SK-N-SH (cell line): Measurements from ENCODE around the gene DHX15. TPM values are rescaled to one million over a fixed set of nuclear protein-coding genes. Genes with fewer than 3 reads are reported as not detected.

Source experiments
- CTCF ChIA-PET: fragments of 300-600, 350-600 bp; formaldehyde crosslinking; extraction: SDS; loops from one replicate; lab custom pipeline; 2021; lab: Yijun Ruan, JAX
- POLR2A ChIA-PET: fragments of 350-600 bp; sonication (Branson Sonifier 250); formaldehyde crosslinking; extraction: SDS; loops from one replicate; lab custom pipeline; 2020; ENCODE audit warnings: antibody characterized with exemption, inconsistent platforms; lab: Yijun Ruan, JAX
- DNase-seq: peaks from one replicate; pipeline ENCODE4 v3.0.0; 2012
- H2AFZ ChIP-seq: fragments of 200-600 bp; sonication (generic); 2 replicates; pipeline ENCODE4 v1.8.1; 2016; ENCODE audit warnings: antibody characterized with exemption, mild to moderate bottlenecking, low read depth
- H3F3A ChIP-seq: fragments of 200-600 bp; sonication (generic); replicated peaks from 2 replicates; pipeline ENCODE3; 2016; ENCODE audit warnings: antibody characterized with exemption, mild to moderate bottlenecking; ENCODE audit not compliant: insufficient read depth
- H3K27ac ChIP-seq, 2 experiments: fragments of 200-500 bp in 1 of 2; fragments of 200-600 bp in 1 of 2; sonication (Bioruptor generic) in 1 of 2; sonication (generic), shearing (Covaris generic) in 1 of 2; 2 replicates each; pipeline versions ENCODE4 v1.5.1 to v1.6.1; 2014 to 2016; ENCODE audit warnings: low read depth in 2 of 2, inconsistent platforms in 1 of 2, low read length in 1 of 2, mild to moderate bottlenecking in 1 of 2, mixed read lengths in 1 of 2
- H3K27me3 ChIP-seq: fragments of 200-600 bp; sonication (generic), shearing (Covaris generic); 2 replicates; pipeline ENCODE4 v1.6.1; 2016; ENCODE audit warnings: mixed run types; ENCODE audit not compliant: insufficient read depth
- H3K36me3 ChIP-seq, 2 experiments: fragments of 200-500 bp in 1 of 2; fragments of 200-600 bp in 1 of 2; sonication (Bioruptor generic) in 1 of 2; sonication (generic) in 1 of 2; replicated peaks in 1 of 2; 2 replicates each; pipeline versions ENCODE3 to v1.5.1; 2014 to 2016; ENCODE audit warnings: low read length in 1 of 2, mild to moderate bottlenecking in 1 of 2; ENCODE audit not compliant: insufficient read depth in 2 of 2, control insufficient read depth in 1 of 2
- H3K4me1 ChIP-seq, 2 experiments: fragments of 200-500 bp in 1 of 2; fragments of 200-600 bp in 1 of 2; sonication (Bioruptor generic) in 1 of 2; sonication (generic), shearing (Covaris generic) in 1 of 2; 2 replicates each; pipeline versions ENCODE4 v1.5.1 to v1.6.1; 2014 to 2016; ENCODE audit warnings: low read depth in 1 of 2, low read length in 1 of 2, mixed run types in 1 of 2; ENCODE audit not compliant: insufficient read depth in 2 of 2, control insufficient read depth in 1 of 2
- H3K4me2 ChIP-seq: fragments of 200-600 bp; sonication (generic), shearing (Covaris generic); 2 replicates; pipeline ENCODE4 v1.6.1; 2017; ENCODE audit warnings: mixed run types
- H3K4me3 ChIP-seq, 2 experiments: fragments of 200-500 bp in 1 of 2; fragments of 200-600 bp in 1 of 2; sonication (Bioruptor generic) in 1 of 2; sonication (generic), shearing (Covaris generic) in 1 of 2; 2 replicates each; pipeline versions ENCODE4 v1.5.1 to v1.8.1; 2014 to 2016; ENCODE audit warnings: low read depth in 2 of 2, inconsistent platforms in 1 of 2, low read length in 1 of 2, mild to moderate bottlenecking in 1 of 2, mixed read lengths in 1 of 2, moderate library complexity in 1 of 2
- H3K79me2 ChIP-seq: fragments of 200-600 bp; sonication (generic); 2 replicates; pipeline ENCODE4 v1.8.1; 2017; ENCODE audit warnings: mild to moderate bottlenecking; ENCODE audit not compliant: insufficient read depth
- H3K9ac ChIP-seq: fragments of 200-600 bp; sonication (generic); 2 replicates; pipeline ENCODE4 v1.6.1; 2017; ENCODE audit warnings: mixed run types
- H3K9me2 ChIP-seq: fragments of 200-600 bp; sonication (generic); 2 replicates; pipeline ENCODE4 v1.6.1; 2017; ENCODE audit warnings: mixed run types
- H3K9me3 ChIP-seq: fragments of 200-600 bp; sonication (generic); 2 replicates; pipeline ENCODE4 v1.6.1; 2017; ENCODE audit warnings: mixed run types, mild to moderate bottlenecking, moderate library complexity
- H4K20me1 ChIP-seq: fragments of 200-600 bp; sonication (generic); 2 replicates; pipeline ENCODE4 v1.6.1; 2017; ENCODE audit warnings: mild to moderate bottlenecking, mixed run types; ENCODE audit not compliant: insufficient read depth
- CHD2 ChIP-seq: fragments of 150-350 bp; IDR thresholded peaks from 2 replicates; pipeline ENCODE4 v1.6.1; 2018; ENCODE audit warnings: low read length; ENCODE audit not compliant: partially characterized antibody
- CTCF ChIP-seq: fragments of 200-600 bp; sonication (generic); IDR thresholded peaks from 2 replicates; pipeline ENCODE4 v1.6.1; 2017; ENCODE audit warnings: antibody characterized with exemption, mild to moderate bottlenecking, moderate library complexity
- ELF1 ChIP-seq: IDR thresholded peaks from 2 replicates; pipeline ENCODE4 v1.4.0; 2012
- EP300 ChIP-seq, 2 experiments: IDR thresholded peaks; 2 replicates each; pipeline versions ENCODE4 v1.4.0 to v1.6.1; 2012; ENCODE audit warnings: borderline replicate concordance in 1 of 2, low read depth in 1 of 2, low read length in 1 of 2
- FOSL2 ChIP-seq: IDR thresholded peaks from 2 replicates; pipeline ENCODE4 v1.4.0; 2012; ENCODE audit warnings: low read depth, mild to moderate bottlenecking, moderate library complexity, borderline replicate concordance
- FOXM1 ChIP-seq: IDR thresholded peaks from 2 replicates; pipeline ENCODE4 v1.4.0; 2012; ENCODE audit warnings: low read depth, mild to moderate bottlenecking
- GABPA ChIP-seq: IDR thresholded peaks from 2 replicates; pipeline ENCODE4 v1.4.0; 2012; ENCODE audit warnings: low read depth, mild to moderate bottlenecking
- GATA2 ChIP-seq: sonication (generic); formaldehyde crosslinking; IDR thresholded peaks from 2 replicates; pipeline ENCODE4 v1.5.0; 2020; ENCODE audit warnings: mild to moderate bottlenecking, missing genetic modification reagents
- JUND ChIP-seq: IDR thresholded peaks from 2 replicates; pipeline ENCODE4 v1.4.0; 2012
- MAX ChIP-seq: IDR thresholded peaks from 2 replicates; pipeline ENCODE4 v1.4.0; 2012; ENCODE audit warnings: low read depth
- MXI1 ChIP-seq: IDR thresholded peaks from 2 replicates; pipeline ENCODE4 v1.6.1; 2012; ENCODE audit warnings: mild to moderate bottlenecking, low read depth, low read length, improper control_type of control experiment
- NFIC ChIP-seq: IDR thresholded peaks from 2 replicates; pipeline ENCODE4 v1.4.0; 2012; ENCODE audit warnings: borderline replicate concordance
- PBX3 ChIP-seq: IDR thresholded peaks from 2 replicates; pipeline ENCODE4; 2012
- SMC3 ChIP-seq: IDR thresholded peaks from 2 replicates; pipeline ENCODE4 v1.6.1; 2012; ENCODE audit warnings: low read depth, low read length, improper control_type of control experiment
- TCF12 ChIP-seq: IDR thresholded peaks from 2 replicates; pipeline ENCODE4 v1.4.0; 2012
- TEAD4 ChIP-seq: IDR thresholded peaks from 2 replicates; pipeline ENCODE4 v1.4.0; 2012; ENCODE audit warnings: mild to moderate bottlenecking, borderline replicate concordance; ENCODE audit not compliant: insufficient read depth
- ZBTB33 ChIP-seq: IDR thresholded peaks from 2 replicates; pipeline ENCODE4 v1.4.0; 2012; ENCODE audit warnings: low read depth, borderline replicate concordance
- WGBS: methylation state at CpG from one replicate; pipeline ENCODE4 v1.1.6; 2017; ENCODE audit warnings: low lambda C conversion rate; 5-methylcytosine and 5-hydroxymethylcytosine counted together
- polyA plus RNA-seq, 3 experiments: library from polyadenylated mRNA; depleted of rRNA; stranded (reverse); fragments of >200 nt; gene quantifications; 2 replicates each; pipeline ENCODE4 v1.2.3, GENCODE V29; 2012

DHX15 gene
- polyA plus RNA-seq, 1 of the 3 experiments (the other 2 are of a cell fraction): 63.3 TPM

GRCh38 chr4:24625091-24625490 is 40.7 kb upstream of the DHX15 start:
- Histone ChIP-seq H3K4me2 (no peak overlapping the region), H3K79me2 (no peaks in the 10 kb centered on the region), H2AFZ (no peak overlapping the region), H3K4me3 (no peak overlapping the region), H3K27me3 (peaks cover 8% of the 10 kb centered on the region; the same call in 1 of the 2 replicates), H3F3A (peaks cover 4% of the 10 kb centered on the region), H3K9ac (no peak overlapping the region), H3K4me1 (no peaks in the 10 kb centered on the region), H3K9me3 (0 out of 2 replicates have a peak, but pooled peaks cover 4% of the 10 kb centered on the region), H4K20me1 (no peaks in the 10 kb centered on the region), H3K9me2 (no peaks in the 10 kb centered on the region), H3K27ac (no peak overlapping the region), H3K36me3 (no peaks in the 10 kb centered on the region)
- 21% methylated on average over 2 of the region's 2 CpGs for WGBS
- ChIA-PET POLR2A (no interaction called here), CTCF (no interaction called here)
- DNase-seq: no peak
- no peak for TF ChIP-seq SMC3
- no peak for TF ChIP-seq MAX
- no peak for TF ChIP-seq ELF1
- no peak for TF ChIP-seq TCF12
- no peak for TF ChIP-seq ZBTB33
- TF ChIP-seq TEAD4: no peak
- no peak for TF ChIP-seq EP300 (IDR thresholded peaks at IDR 0.05; ENCODE audit: borderline replicate concordance in 1 of 2, low read depth in 1 of 2, low read length in 1 of 2)
- TF ChIP-seq CHD2: no peak
- TF ChIP-seq FOSL2: no peak
- TF ChIP-seq MXI1: no peak
- TF ChIP-seq JUND: no peak
- no peak for TF ChIP-seq CTCF
- no peak for TF ChIP-seq PBX3
- no peak for TF ChIP-seq FOXM1
- TF ChIP-seq GATA2 (CRISPR knock-in tag): no peak
- TF ChIP-seq GABPA: no peak
- no peak for TF ChIP-seq NFIC
